GM19239 (cell line): ENCODE data around the gene DENND11.
A peak's percentile ranks its signal among the peaks of the same experiment; 100 is the strongest.
"Not testable (repeated sequence)": the region's sequence is repeated elsewhere in the genome, so short reads cannot be mapped to it uniquely, and the experiment has no call there.

Source experiments
- DNase-seq: peaks from one replicate; pipeline ENCODE4 v3.0.0; 2011; ENCODE audit warnings: low spot score; ENCODE audit not compliant: insufficient read length
- FAIRE-seq: peaks from 2 replicates; lab custom pipeline; 2011; peaks lifted over from hg19 to GRCh38; lab: Jason Lieb, UNC

The DENND11 gene

GRCh38 chr7:141709318-141709717 lies 7.4 kb upstream of the DENND11 start:
- DNase-seq, result no peak
- no peak for FAIRE-seq

- no peak for FAIRE-seq
- no peak for DNase-seq
Measured at GRCh38 chr7:141708351-141708750, 6.4 kb upstream of the DENND11 start, which contains the start of gene WEE2. TSS of gene WEE2 (plus strand) at chr7:141708353. CDS start at chr7:141708759, 406 bp downstream.

- DNase-seq (no peak), FAIRE-seq (no peak)
Measured at GRCh38 chr7:141706239-141707064, 4.5 kb upstream of the DENND11 start.

GRCh38 chr7:141704741-141705140 lies 2.8 kb upstream of the DENND11 start:
- no peak for FAIRE-seq
- DNase-seq, result no peak

- FAIRE-seq (no peak), DNase-seq (no peak)
Measured at GRCh38 chr7:141704112-141704511, 2.1 kb upstream of the DENND11 start.

- FAIRE-seq (no peak), DNase-seq (no peak)
Measured at GRCh38 chr7:141702892-141703291, 926 bp upstream of the DENND11 start.

GRCh38 chr7:141701489-141702046 lies 398 bp downstream of the DENND11 start:
- DNase-seq, result peak; percentile 80
- peak; percentile 96 for FAIRE-seq

- DNase-seq (no peak), FAIRE-seq (peak; percentile 77)
Measured at GRCh38 chr7:141700848-141701371, 1.1 kb downstream of the DENND11 start.

GRCh38 chr7:141700296-141700847 lies 1.6 kb downstream of the DENND11 start:
- FAIRE-seq (no peak), DNase-seq (no peak)

GRCh38 chr7:141699860-141700259 lies 2.1 kb downstream of the DENND11 start:
- no peak for FAIRE-seq
- no peak for DNase-seq

- DNase-seq (no peak), FAIRE-seq (no peak)
Measured at GRCh38 chr7:141698247-141699015, 3.5 kb downstream of the DENND11 start.

- FAIRE-seq (no peak), DNase-seq (no peak)
Measured at GRCh38 chr7:141697211-141697871, 4.6 kb downstream of the DENND11 start.

GRCh38 chr7:141696348-141696747 lies 5.6 kb downstream of the DENND11 start:
- DNase-seq (no peak), FAIRE-seq (no peak)

- FAIRE-seq, result peak; percentile 49
- no peak for DNase-seq
Measured at GRCh38 chr7:141695803-141696289, 6.1 kb downstream of the DENND11 start.

GRCh38 chr7:141693082-141693481 lies 8.9 kb downstream of the DENND11 start:
- no peak for FAIRE-seq
- no peak for DNase-seq

GRCh38 chr7:141691961-141692360 lies 10.0 kb downstream of the DENND11 start:
- DNase-seq (no peak), FAIRE-seq (no peak)

- FAIRE-seq (no peak), DNase-seq (no peak)
Measured at GRCh38 chr7:141691540-141691939, 10.4 kb downstream of the DENND11 start.

- not testable (repeated sequence) for FAIRE-seq, DNase-seq
Measured at GRCh38 chr7:141689072-141689825, 12.7 kb downstream of the DENND11 start.

GRCh38 chr7:141688043-141688442 lies 13.9 kb downstream of the DENND11 start:
- DNase-seq, result no peak
- no peak for FAIRE-seq
